GM19193 (cell line): ENCODE measurements around the gene PRELID1.

Experiments used
- POLR2A ChIP-seq: IDR thresholded peaks from 4 replicates; pipeline ENCODE4 v1.6.1; 2011; ENCODE audit not compliant: insufficient read depth, insufficient read length; ENCODE audit errors: extremely low read depth

Gene PRELID1

GRCh38 chr5:177303121-177303924, at the start of gene PRELID1, which contains the start of gene RAB24:
Gene PRELID1 (plus strand): TSS chr5:177303799. CDS start chr5:177303986, 187 bp downstream.
Gene RAB24 (minus strand): TSS chr5:177303719. CDS start chr5:177303288, 431 bp downstream.
- TF ChIP-seq POLR2A = peak; percentile 76

GRCh38 chr5:177256296-177256695, 47.3 kb upstream of the PRELID1 start:
- no peak for TF ChIP-seq POLR2A

GRCh38 chr5:177260961-177261360, 42.6 kb upstream of the PRELID1 start:
- TF ChIP-seq POLR2A = no peak

GRCh38 chr5:177261510-177261909, 42.1 kb upstream of the PRELID1 start:
- TF ChIP-seq POLR2A = no peak

- no peak for TF ChIP-seq POLR2A
Measured at GRCh38 chr5:177264178-177264577, 39.4 kb upstream of the PRELID1 start.

GRCh38 chr5:177265395-177265794, 38.2 kb upstream of the PRELID1 start:
- no peak for TF ChIP-seq POLR2A

- no peak for TF ChIP-seq POLR2A
Measured at GRCh38 chr5:177269232-177269895, 34.2 kb upstream of the PRELID1 start.

- TF ChIP-seq POLR2A = no peak
Measured at GRCh38 chr5:177269976-177270375, 33.6 kb upstream of the PRELID1 start.

GRCh38 chr5:177270653-177271052, 32.9 kb upstream of the PRELID1 start:
- no peak for TF ChIP-seq POLR2A

GRCh38 chr5:177271113-177271512, 32.5 kb upstream of the PRELID1 start:
- no peak for TF ChIP-seq POLR2A

GRCh38 chr5:177275883-177276282, 27.7 kb upstream of the PRELID1 start:
- TF ChIP-seq POLR2A = no peak

GRCh38 chr5:177276886-177277285, 26.7 kb upstream of the PRELID1 start:
- no peak for TF ChIP-seq POLR2A

- TF ChIP-seq POLR2A = no peak
Measured at GRCh38 chr5:177288191-177288590, 15.4 kb upstream of the PRELID1 start.

GRCh38 chr5:177290816-177291596, 12.6 kb upstream of the PRELID1 start:
- no peak for TF ChIP-seq POLR2A

- no peak for TF ChIP-seq POLR2A
Measured at GRCh38 chr5:177291735-177292134, 11.9 kb upstream of the PRELID1 start.
